H1 (cell line): Measurements from ENCODE around the gene SH2D5. TPM values are rescaled to one million over a fixed set of nuclear protein-coding genes. Genes with fewer than 3 reads are reported as not detected.

Source experiments
- CTCF ChIA-PET: fragments of 300-600 bp; sonication (Branson Sonifier 250); formaldehyde crosslinking; loops from one replicate; lab custom pipeline; 2021; ENCODE audit not compliant: partially characterized antibody; lab: Charles Lee
- POLR2A ChIA-PET: fragments of 300-600 bp; sonication (Branson Sonifier 250); formaldehyde crosslinking; loops from one replicate; lab custom pipeline; 2021; ENCODE audit warnings: inconsistent platforms; ENCODE audit not compliant: partially characterized antibody; lab: Charles Lee
- DNase-seq, 2 experiments: peaks; one replicate each; pipeline versions ENCODE4 v3.0.0 to v3.0.0-alpha.2; 2010 to 2022; ENCODE audit warnings: low spot score in 2 of 2, low read depth in 1 of 2, mixed read lengths in 1 of 2
- FAIRE-seq: peaks from 2 replicates; lab custom pipeline; 2011; peaks lifted over from hg19 to GRCh38; lab: Jason Lieb, UNC
- H2AFZ ChIP-seq: 2 replicates; pipeline ENCODE4 v1.8.1; 2012; ENCODE audit warnings: low read length, inconsistent platforms
- H2AK5ac ChIP-seq: 2 replicates; pipeline ENCODE4 v1.6.1; 2013; ENCODE audit warnings: low read depth, low read length
- H2BK120ac ChIP-seq: replicated peaks from 2 replicates; pipeline ENCODE3; 2013; ENCODE audit warnings: low read depth, low read length, inconsistent platforms
- H2BK12ac ChIP-seq: 2 replicates; pipeline ENCODE4 v1.6.1; 2013; ENCODE audit warnings: low read depth, low read length
- H2BK15ac ChIP-seq: 2 replicates; pipeline ENCODE4 v1.6.1; 2013; ENCODE audit warnings: low read length
- H2BK20ac ChIP-seq: 2 replicates; pipeline ENCODE4 v1.6.1; 2013; ENCODE audit warnings: low read length
- H2BK5ac ChIP-seq: 2 replicates; pipeline ENCODE4 v1.6.1; 2013; ENCODE audit warnings: low read depth, low read length
- H3K14ac ChIP-seq: 2 replicates; pipeline ENCODE4 v1.6.1; 2013; ENCODE audit warnings: inconsistent platforms; ENCODE audit not compliant: insufficient read length
- H3K18ac ChIP-seq: 2 replicates; pipeline ENCODE4 v1.6.1; 2013; ENCODE audit warnings: low read length; ENCODE audit errors: extremely low read depth
- H3K23ac ChIP-seq: 2 replicates; pipeline ENCODE4 v1.6.1; 2013; ENCODE audit warnings: inconsistent platforms; ENCODE audit not compliant: insufficient read length
- H3K23me2 ChIP-seq: 2 replicates; pipeline ENCODE4 v1.6.1; 2013; ENCODE audit warnings: low read depth, low read length
- H3K27ac ChIP-seq: 2 replicates; pipeline ENCODE4 v1.6.1; 2011; ENCODE audit warnings: low read depth, low read length, inconsistent platforms
- H3K27me3 ChIP-seq, 4 experiments: replicated peaks in 1 of 4; 1 replicate in 1 of 4; 2 replicates in 3 of 4; pipeline versions ENCODE4 v1.6.1 to v1.8.1; 2011 to 2013; ENCODE audit warnings: low read length in 3 of 4, mild to moderate bottlenecking in 3 of 4, inconsistent platforms in 2 of 4, mixed read lengths in 2 of 4, moderate library complexity in 1 of 4; ENCODE audit not compliant: control insufficient read depth in 3 of 4, insufficient read depth in 3 of 4; ENCODE audit errors: extremely low read depth in 1 of 4
- H3K36me3 ChIP-seq, 4 experiments: 2 replicates each; pipeline versions ENCODE4 v1.6.1 to v1.8.1; 2011 to 2013; ENCODE audit warnings: mild to moderate bottlenecking in 4 of 4, low read length in 3 of 4, moderate library complexity in 2 of 4, control low read depth in 1 of 4, inconsistent platforms in 1 of 4; ENCODE audit not compliant: insufficient read depth in 4 of 4, control insufficient read depth in 2 of 4
- H3K4ac ChIP-seq: replicated peaks from 2 replicates; pipeline ENCODE3; 2013; ENCODE audit warnings: low read length, low read depth, mixed read lengths, inconsistent platforms; ENCODE audit not compliant: insufficient read length
- H3K4me1 ChIP-seq, 4 experiments: replicated peaks in 1 of 4; 1 replicate in 1 of 4; 2 replicates in 3 of 4; pipeline versions ENCODE4 v1.6.1 to v1.8.1; 2011 to 2013; ENCODE audit warnings: low read length in 3 of 4, inconsistent platforms in 2 of 4, mixed read lengths in 1 of 4; ENCODE audit not compliant: insufficient read depth in 4 of 4, control insufficient read depth in 3 of 4
- H3K4me2 ChIP-seq, 2 experiments: 2 replicates each; pipeline versions ENCODE4 v1.6.1 to v1.8.1; 2011 to 2013; ENCODE audit warnings: low read depth in 2 of 2, low read length in 2 of 2, control low read depth in 1 of 2, inconsistent platforms in 1 of 2, mild to moderate bottlenecking in 1 of 2; ENCODE audit not compliant: insufficient read depth in 1 of 2
- H3K4me3 ChIP-seq, 4 experiments: fragments of 200-600, 300-600 bp in 1 of 4; sonication (generic), shearing (Covaris generic), sonication (Bioruptor Twin) in 1 of 4; 2 replicates each; pipeline versions ENCODE4 v1.5.1 to v1.8.1; 2011 to 2016; ENCODE audit warnings: low read length in 4 of 4, low read depth in 3 of 4, control low read depth in 2 of 4, inconsistent platforms in 2 of 4, mild to moderate bottlenecking in 2 of 4, mixed read lengths in 1 of 4, moderate library complexity in 1 of 4; ENCODE audit not compliant: insufficient read depth in 2 of 4; ENCODE audit errors: extremely low read depth in 1 of 4
- H3K56ac ChIP-seq: replicated peaks from 2 replicates; pipeline ENCODE3; 2013; ENCODE audit warnings: low read depth, mild to moderate bottlenecking, mixed read lengths, low read length, inconsistent platforms; ENCODE audit not compliant: insufficient read length
- H3K79me1 ChIP-seq: 2 replicates; pipeline ENCODE4 v1.6.1; 2013; ENCODE audit warnings: low read depth, low read length, control low read depth
- H3K79me2 ChIP-seq, 2 experiments: 2 replicates each; pipeline versions ENCODE4 v1.6.1 to v1.8.1; 2012 to 2013; ENCODE audit warnings: low read length in 2 of 2, mild to moderate bottlenecking in 2 of 2, inconsistent platforms in 1 of 2; ENCODE audit not compliant: insufficient read depth in 2 of 2, control insufficient read depth in 1 of 2
- H3K9ac ChIP-seq, 4 experiments: replicated peaks in 1 of 4; 1 replicate in 1 of 4; 2 replicates in 3 of 4; pipeline versions ENCODE4 v1.6.1 to v1.8.1; 2011 to 2013; ENCODE audit warnings: low read depth in 3 of 4, low read length in 3 of 4, control low read depth in 2 of 4, mild to moderate bottlenecking in 2 of 4, moderate library complexity in 2 of 4, inconsistent platforms in 1 of 4; ENCODE audit errors: extremely low read depth in 1 of 4
- H3K9me3 ChIP-seq, 2 experiments: 2 replicates each; pipeline versions ENCODE4 v1.6.1 to v1.8.1; 2012 to 2013; ENCODE audit warnings: mild to moderate bottlenecking in 2 of 2, moderate library complexity in 2 of 2, control low read depth in 1 of 2, inconsistent platforms in 1 of 2, low read depth in 1 of 2, low read length in 1 of 2, mixed read lengths in 1 of 2; ENCODE audit not compliant: insufficient read depth in 2 of 2
- H4K20me1 ChIP-seq, 2 experiments: replicated peaks in 1 of 2; 2 replicates each; pipeline versions ENCODE3 to v1.8.1; 2011 to 2013; ENCODE audit warnings: inconsistent platforms in 2 of 2, low read length in 2 of 2, mild to moderate bottlenecking in 1 of 2; ENCODE audit not compliant: insufficient read depth in 2 of 2, control insufficient read depth in 1 of 2
- H4K5ac ChIP-seq: 2 replicates; pipeline ENCODE4 v1.6.1; 2013; ENCODE audit warnings: low read length, low read depth, mixed read lengths, inconsistent platforms; ENCODE audit not compliant: insufficient read length
- H4K8ac ChIP-seq: 2 replicates; pipeline ENCODE4 v1.8.0; 2013; ENCODE audit warnings: mild to moderate bottlenecking, moderate library complexity, low read length, inconsistent platforms; ENCODE audit not compliant: insufficient read depth; ENCODE audit errors: extremely low read depth
- H4K91ac ChIP-seq: replicated peaks from 2 replicates; pipeline ENCODE3; 2013; ENCODE audit warnings: low read length, mixed read lengths, inconsistent platforms; ENCODE audit not compliant: insufficient read length
- MAX ChIP-seq: IDR thresholded peaks from 2 replicates; pipeline ENCODE4 v1.6.1; 2012; ENCODE audit warnings: inconsistent platforms
- WGBS, 2 experiments: shearing (Covaris generic) in 1 of 2; methylation state at CpG; one replicate each; pipeline versions ENCODE4 v1.1.6 to v1.1.7; 2013 to 2015; ENCODE audit warnings: low lambda C conversion rate in 2 of 2, mixed read lengths in 2 of 2, inconsistent platforms in 1 of 2, low coverage in 1 of 2, missing lambda C conversion rate in 1 of 2; ENCODE audit not compliant: insufficient replicate concordance in 2 of 2, insufficient coverage in 1 of 2, insufficient read length in 1 of 2; ENCODE audit errors: extremely low coverage in 1 of 2, missing lambda C conversion rate in 1 of 2; 5-methylcytosine and 5-hydroxymethylcytosine counted together
- polyA plus RNA-seq, 7 experiments: library from polyadenylated mRNA; depleted of rRNA in 3 of 7; stranded (reverse) in 5 of 7; unstranded in 2 of 7; fragments of >200 nt in 5 of 7; fragments of 200-250 nt in 2 of 7; gene quantifications; 1 replicate in 5 of 7; 2 replicates in 1 of 7; 4 replicates in 1 of 7; pipeline versions ENCODE4 v1.2.1 to v1.2.3, GENCODE V29; 2011 to 2013; ENCODE audit warnings: missing spikeins in 2 of 7, mixed read lengths in 2 of 7
- total RNA-seq: library from RNA; stranded (reverse); fragmentation: NEBNext Ultra II Directional; extraction: Animal tissue kit (Norgen Biotek cat#: 25700); gene quantifications from 2 replicates; pipeline ENCODE4 v1.2.1, GENCODE V29; 2021

SH2D5 gene
- total and polyA plus RNA-seq, 2 of the 8 experiments (the other 6 are each of a cell fraction or from before 2014, with no cell fraction given), result 13.2 to 18.4 TPM

DNA sequence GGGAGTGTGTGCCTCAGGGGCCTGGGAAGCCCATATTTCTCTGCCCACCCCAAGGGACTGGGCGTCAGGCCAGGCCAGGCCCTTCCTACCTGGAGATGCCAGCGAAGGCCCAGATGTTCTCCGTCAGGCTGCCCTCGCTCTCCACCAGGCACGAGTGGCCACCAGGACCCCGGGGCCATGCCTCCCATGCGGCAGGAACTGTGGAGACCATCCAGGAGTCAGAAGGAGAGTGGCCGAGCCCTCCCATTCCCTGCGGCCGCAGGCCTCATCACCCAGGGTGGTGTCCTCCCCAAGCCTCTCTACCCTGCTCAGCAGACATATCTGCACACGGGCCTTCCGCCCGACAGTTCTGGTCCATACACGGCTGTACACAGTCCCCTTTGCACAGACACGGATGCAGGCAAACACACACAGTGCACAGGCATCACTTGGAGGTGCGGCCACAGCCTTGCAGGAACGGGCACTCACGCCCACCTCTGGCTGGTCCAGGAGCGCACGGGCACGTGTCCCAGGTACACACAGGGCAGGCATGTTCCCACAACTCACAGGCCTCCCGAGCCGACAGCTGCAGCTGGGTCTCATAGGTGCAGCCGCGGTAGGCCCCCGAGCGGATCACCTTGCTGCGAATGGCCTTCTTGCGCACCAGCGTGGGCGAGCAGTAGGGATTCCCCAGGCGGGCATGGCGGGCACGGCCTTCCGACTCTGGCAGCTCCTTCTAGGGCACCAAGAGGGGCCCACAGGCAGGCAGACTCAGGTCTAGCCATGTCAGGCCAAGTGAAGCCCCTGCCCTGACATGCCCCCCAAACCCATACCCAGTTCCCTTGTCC is 8.8 kb downstream of the SH2D5 start:
- H2BK12ac ChIP-seq, result no peak overlapping the region
- H2BK20ac ChIP-seq, result no peak overlapping the region
- H3K27me3 ChIP-seq, result peaks cover 0 to 9% (median 1%) of the 10 kb centered on the region in 4 experiments; a peak in 4 of 7 replicates
- no peak overlapping the region for H3K9ac ChIP-seq
- H3K14ac ChIP-seq, result no peak overlapping the region
- H3K23me2 ChIP-seq, result no peaks in the 10 kb centered on the region
- 89% methylated on average over 35 of the region's 35 CpGs; no CpG with 5 or more reads in 1 of the 2 experiments for WGBS, 2 experiments
- H3K18ac ChIP-seq, result no peak overlapping the region
- H2BK15ac ChIP-seq, result 0 out of 2 replicates have a peak overlapping the region, but pooled peaks have one; percentile 8
- no peak overlapping the region for H3K23ac ChIP-seq
- DNase-seq, result no peak
- H2BK120ac ChIP-seq, result no peak overlapping the region
- no peaks in the 10 kb centered on the region for H3K79me1 ChIP-seq
- H2BK5ac ChIP-seq, result no peak overlapping the region
- H4K5ac ChIP-seq, result no peak overlapping the region
- peaks cover 0 to 5% of the 10 kb centered on the region in 2 experiments for H4K20me1 ChIP-seq
- CTCF ChIA-PET, result interaction anchor here (0.6 to 8.9 kb wide), 4 partner anchors 26 to 233 kb away, joined by 3 to 82 read pairs (median 4); no protein-coding TSS in a partner anchor
- no peak overlapping the region for H2AK5ac ChIP-seq
- no peak overlapping the region for H2AFZ ChIP-seq
- H3K4me2 ChIP-seq, result no peak overlapping the region
- no peaks in the 10 kb centered on the region; a peak in 1 of 4 replicates for H3K79me2 ChIP-seq
- POLR2A ChIA-PET, result interaction anchor here (0.6 to 1.2 kb wide), 4 partner anchors 9 to 63 kb away, joined by 3 to 4 read pairs (median 3); no protein-coding TSS in a partner anchor
- FAIRE-seq, result no peak
- H3K56ac ChIP-seq, result no peak overlapping the region
- H3K36me3 ChIP-seq, result no peaks in the 10 kb centered on the region
- no peak overlapping the region for H4K91ac ChIP-seq
- H3K4ac ChIP-seq, result no peak overlapping the region
- H3K4me3 ChIP-seq, result no peak overlapping the region
- H4K8ac ChIP-seq, result peak overlapping the region; percentile 18; the same call in 1 of the 2 replicates
- no peak for TF ChIP-seq MAX
- H3K9me3 ChIP-seq, result no peaks in the 10 kb centered on the region
- no peak overlapping the region for H3K27ac ChIP-seq
- H3K4me1 ChIP-seq, result peaks cover 0 to 17% (median 15%) of the 10 kb centered on the region in 4 experiments; a peak in 6 of 7 replicates
